Urothelium cell line (cell line): ENCODE measurements around the gene MT1X.
A peak's percentile ranks its signal among the peaks of the same experiment; 100 is the strongest.

Experiments
- DNase-seq: peaks from one replicate; pipeline ENCODE4 v3.0.0; 2011; ENCODE audit warnings: low spot score, mixed read lengths
- FAIRE-seq: peaks from 2 replicates; lab custom pipeline; 2011; peaks lifted over from hg19 to GRCh38; lab: Jason Lieb, UNC

MT1X gene

DNA sequence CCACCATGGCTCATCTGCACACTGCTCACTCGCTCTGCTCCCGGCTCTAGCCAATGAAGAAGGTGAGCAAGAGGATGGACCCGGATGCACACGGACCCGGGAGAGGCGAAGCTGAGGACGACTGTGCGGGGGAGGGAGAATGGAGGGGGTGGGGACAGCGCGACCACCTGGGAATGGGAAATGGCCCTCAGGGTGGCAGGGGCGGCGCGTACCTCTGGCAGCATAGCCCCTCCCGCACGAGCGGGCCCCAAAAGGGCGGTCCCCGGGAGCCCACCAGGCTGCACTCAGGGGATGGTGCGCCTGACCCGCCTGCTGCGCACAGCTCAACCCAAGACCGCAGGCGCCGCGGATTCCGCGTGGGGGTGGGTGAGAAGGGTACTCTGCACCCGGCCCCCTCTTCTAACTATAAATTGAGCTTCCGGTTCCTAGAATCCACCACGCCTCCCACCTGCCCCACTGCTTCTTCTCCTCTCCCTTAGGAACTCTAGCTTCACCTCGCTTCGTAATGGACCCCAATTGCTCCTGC is 6.5 kb upstream of the MT1X start:
- FAIRE-seq = no peak

DNA sequence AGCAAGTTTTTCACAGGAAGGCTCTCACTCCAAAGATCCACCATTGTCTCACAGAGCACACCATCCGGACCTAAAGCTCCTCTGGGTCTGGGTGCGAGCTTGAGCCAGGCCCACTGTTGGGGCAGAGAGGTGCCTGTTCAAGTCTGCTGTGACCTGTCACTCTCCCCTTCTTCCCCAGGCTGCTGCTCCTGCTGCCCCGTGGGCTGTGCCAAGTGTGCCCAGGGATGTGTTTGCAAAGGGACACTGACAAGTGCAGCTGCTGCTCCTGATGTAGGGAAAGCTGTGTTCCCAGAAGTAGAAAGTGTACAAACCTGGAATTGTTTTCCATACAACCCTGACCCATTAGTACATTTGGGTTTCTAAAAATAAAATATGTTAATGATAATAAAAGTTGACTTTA is 4.8 kb upstream of the MT1X start:
- FAIRE-seq = no peak
- DNase-seq = no peak

More for the DNA sequence above, 6.5 kb upstream of the MT1X start:
- no peak for DNase-seq

DNA sequence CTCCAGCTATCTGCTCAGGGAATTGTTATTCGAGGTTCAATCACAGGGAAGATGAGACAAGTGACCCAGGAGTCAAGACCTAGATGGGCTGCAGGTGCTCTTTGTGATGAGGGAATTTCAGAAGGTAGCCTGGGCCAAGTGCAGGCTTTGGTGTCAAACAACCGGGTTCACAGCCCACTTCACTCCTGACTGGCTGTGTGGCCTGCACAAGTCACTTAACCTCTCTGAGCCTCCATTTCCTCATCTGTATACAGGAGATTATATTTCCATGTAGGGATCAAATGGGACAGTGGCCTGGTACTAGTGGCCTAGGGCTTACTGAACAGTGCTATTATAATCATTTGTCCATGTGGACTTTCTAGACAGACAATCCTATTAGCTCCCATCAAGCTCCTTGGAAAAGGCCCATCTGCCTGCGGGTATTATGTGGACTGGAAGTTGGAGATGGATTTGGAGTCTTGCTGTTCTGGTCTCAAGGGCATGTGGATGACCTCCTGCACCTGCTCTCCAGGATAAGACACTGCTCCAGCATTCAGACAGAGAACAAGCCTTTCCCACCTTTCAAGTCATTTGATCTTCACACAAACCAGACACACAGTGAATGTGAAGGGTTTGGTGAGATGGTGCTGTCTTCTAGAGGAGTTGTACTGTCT is 3.1 kb upstream of the MT1X start:
- FAIRE-seq = no peak
- no peak for DNase-seq

- DNase-seq (no peak), FAIRE-seq (no peak)
Measured at GRCh38 chr16:56679818-56680217, 2.5 kb upstream of the MT1X start.

DNA sequence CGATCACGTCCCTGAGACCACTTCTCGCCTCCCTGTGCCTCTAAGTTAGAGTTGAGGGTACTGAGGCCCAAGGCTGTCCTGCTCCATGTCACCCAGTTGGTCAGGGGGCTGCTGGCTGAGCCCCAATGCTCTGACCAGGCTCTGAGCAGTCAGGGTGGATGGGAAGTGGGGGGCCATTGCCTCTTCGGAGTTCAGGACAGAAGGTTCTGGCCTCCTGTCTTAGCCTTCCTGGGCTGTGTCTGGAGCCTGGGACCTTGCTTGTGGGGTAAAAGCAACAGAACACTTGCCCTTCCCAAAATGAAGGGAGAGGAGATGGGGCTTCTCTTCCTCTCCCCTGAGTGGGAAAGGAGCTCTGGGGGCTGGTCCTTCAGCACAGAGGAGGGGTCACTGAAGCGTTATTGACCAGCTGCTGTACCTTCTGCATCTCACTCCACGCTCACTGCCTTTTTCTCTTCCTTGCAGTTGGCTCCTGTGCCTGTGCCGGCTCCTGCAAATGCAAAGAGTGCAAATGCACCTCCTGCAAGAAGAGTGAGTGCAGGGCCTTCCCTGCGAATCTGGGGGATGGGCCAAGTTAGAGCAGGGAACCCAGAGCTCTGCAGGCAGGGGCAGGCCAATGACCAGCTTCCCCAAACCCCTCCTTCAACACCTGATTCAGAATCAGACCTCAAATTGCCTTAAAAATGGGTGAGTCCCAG is 580 bp downstream of the MT1X start:
- DNase-seq (no peak), FAIRE-seq (no peak)

DNA sequence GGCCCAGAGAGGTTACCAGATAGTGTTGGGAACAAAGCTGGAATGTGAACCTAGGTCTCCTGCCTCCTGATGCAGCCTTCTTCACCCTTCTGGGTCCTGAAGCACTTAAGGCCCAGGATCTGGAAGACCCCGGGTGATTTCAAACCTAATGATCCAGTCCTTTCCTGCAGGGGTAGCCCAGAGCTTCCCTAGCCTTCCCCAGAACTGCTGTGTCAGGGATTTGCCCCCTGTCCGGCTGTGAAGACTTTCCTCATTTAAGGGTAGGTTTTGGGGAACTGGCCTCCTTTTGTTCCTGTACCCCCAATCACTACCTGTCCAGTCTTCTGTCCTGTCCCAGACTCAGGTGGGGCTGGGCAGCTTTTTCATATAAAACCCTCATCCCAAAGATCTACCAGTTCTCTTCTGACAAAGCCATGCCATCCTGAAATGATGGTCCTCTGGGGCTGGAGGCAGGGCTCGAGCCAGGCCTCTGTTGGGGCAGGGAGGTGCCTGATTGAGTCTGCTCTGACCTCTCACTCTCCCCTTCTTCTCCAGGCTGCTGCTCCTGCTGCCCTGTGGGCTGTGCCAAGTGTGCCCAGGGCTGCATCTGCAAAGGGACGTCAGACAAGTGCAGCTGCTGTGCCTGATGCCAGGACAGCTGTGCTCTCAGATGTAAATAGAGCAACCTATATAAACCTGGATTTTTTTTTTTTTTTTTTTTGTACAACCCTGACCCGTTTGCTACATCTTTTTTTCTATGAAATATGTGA is 1.3 kb downstream of the MT1X start:
- FAIRE-seq = no peak

DNA sequence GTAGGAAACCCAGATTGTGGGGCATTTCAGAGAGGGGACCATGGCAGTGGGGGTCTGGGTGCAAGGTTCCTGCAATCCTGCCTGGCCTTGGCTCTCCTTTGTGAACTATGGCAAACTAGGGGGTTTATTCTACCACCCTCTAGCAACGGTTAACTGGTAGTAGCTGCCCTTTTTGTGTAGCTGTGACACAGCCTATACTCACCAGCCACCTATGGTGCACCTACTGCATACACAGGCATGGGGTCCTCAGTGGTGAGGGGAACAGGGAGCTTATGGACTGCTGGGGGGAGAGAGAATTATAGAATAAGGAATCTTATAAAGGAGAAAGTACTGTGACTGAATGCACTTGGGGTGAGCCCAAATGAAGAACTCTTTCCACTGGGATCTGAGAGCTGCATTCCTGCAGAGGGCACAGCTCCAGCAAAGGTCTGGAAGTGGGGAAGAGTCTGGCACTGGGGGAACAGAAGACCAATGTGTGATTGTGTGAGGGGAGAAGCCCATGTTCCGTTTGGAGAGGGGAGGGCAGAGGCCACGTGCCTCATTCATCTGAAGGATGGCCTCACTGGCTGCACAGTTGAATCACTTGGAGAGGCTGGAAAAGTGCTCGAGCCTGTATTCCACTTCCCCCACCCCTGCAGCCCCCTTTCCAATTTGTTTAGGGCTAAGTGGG is 2.1 kb downstream of the MT1X start:
- FAIRE-seq = no peak
- no peak for DNase-seq

More for the DNA sequence above, 1.3 kb downstream of the MT1X start:
- DNase-seq = no peak

- FAIRE-seq = no peak
- DNase-seq = no peak
Measured at GRCh38 chr16:56684926-56685590, 2.8 kb downstream of the MT1X start.

DNA sequence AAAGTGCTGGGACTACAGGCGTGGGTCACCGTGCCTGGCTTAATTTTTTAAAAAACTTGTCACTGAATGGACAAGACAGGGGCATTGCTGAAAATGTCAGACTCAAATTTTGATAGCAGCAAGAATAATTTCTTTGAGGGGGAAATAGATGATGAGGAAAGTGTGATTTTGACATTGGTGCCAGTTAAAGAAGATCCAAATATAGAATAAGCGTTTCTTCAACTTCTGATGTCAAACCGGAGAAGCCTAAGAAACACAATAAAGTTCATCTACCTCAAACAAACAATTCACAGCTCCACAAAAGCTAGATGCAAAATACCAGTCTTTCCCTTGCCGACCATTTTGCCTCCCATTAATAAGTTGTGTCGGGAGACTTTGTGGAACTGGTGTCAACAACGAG is 4.5 kb downstream of the MT1X start:
- DNase-seq = no peak
- no peak for FAIRE-seq

- DNase-seq (no peak), FAIRE-seq (no peak)
Measured at GRCh38 chr16:56688762-56689161, 6.5 kb downstream of the MT1X start.

DNA sequence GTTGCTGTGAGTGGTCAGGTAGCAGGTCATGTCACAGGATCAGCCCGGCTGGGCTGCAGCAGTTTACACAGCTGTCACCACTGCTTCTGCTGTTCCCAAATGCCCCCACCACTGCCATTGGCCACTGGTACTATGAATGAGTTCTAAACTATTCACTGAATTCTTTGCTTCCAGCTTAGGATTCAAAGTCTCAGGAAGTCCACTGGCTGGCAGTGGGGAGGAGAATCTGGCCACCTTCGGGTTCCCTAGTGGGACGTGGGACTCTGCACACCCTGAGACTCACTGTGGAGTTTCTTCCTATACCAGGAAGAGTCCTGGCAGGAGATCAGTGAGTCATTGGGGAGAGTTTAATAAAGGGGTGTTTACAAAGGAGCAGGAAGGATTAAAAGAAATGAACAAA is 6.9 kb downstream of the MT1X start:
- no peak for DNase-seq
- no peak for FAIRE-seq

DNA sequence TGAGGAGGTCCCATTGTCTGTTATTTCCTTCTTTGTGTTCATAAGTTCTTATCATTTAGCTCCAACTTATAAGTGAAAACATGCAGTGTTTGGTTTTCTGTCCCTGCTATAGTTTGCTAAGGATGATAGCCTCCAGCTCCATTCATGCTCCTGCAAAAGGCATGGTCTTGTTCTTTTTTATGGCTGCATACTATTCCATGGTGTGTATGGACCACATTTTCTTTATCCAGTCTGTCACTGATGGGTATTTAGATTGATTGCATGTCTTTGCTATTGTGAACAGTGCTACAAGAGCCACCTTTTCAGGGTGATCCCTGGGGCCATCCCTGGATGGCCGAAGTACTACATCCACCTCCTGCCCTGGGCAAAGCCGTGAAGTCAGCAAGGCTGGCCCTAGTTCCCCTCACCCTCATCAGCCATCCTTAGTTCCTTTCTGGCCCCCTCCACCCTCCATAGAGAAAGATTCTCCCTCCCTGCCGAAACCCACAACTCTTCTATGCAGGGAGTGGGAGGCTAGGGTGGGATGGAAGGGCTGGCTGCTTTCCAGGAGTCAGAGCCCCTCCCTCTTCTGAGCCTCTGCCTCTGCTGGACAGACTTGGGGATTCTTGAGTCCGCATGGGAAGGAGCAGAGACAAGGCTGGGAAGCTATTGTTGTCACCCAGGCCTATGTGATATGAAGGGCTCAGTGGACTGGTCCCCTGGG is 8.3 kb downstream of the MT1X start:
- FAIRE-seq (no peak), DNase-seq (no peak)

DNA sequence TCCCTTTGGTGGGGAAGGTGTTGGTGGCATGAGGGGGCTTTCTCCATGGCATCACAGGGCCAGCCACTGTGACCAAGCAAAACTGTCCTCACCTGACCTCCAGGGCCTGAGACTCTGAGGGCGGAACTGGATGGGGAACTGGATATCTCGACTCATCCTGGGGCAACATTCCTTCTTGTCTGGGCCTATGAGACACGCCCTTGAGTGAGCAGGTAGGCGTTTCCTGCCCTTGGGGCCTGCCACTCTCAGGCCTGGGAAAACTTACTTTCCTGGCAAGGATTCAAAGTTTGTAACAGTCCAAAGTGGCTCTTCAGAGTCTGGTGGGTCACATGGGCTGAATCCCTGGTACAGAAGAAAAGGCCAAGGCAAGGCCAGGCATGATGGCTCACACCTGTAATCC is 9.6 kb downstream of the MT1X start:
- FAIRE-seq = no peak
- DNase-seq = peak; percentile 81

GRCh38 chr16:56695246-56695645 is 13.0 kb downstream of the MT1X start:
- DNase-seq (no peak), FAIRE-seq (no peak)

DNA sequence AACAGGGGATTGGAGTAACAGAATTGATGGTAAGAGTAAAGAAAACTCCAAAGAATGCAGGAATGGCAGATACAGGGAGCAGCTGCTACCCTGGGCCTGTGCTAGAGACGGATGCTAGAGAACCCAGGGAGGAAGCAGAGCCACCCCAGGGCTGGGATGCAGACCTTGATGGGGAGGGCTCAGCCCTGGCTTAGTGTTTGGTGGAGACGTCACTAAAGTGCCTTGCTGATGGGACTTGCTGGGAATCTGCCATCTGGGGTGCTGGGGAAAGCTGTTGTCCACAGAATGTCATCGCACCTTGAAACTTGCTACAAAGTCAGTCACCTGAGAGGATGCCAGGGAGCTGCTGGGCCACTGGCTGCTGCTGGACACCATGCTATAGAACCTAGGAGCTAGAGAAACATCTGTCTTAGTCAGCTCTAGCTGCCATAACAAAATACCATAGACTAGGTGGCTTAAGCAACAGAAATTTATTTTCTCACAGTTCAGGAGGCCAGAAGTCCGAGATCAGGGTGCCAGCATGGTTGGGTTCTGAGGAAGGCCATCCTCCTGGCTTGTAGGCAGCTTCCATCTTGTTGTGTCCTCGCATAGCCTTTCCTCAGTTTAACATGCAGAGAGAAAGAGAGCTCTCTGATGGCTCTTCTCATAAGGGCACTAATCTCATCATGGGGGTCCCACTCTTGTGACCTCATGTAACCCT is 15.3 kb downstream of the MT1X start:
- FAIRE-seq (no peak), DNase-seq (no peak)

DNA sequence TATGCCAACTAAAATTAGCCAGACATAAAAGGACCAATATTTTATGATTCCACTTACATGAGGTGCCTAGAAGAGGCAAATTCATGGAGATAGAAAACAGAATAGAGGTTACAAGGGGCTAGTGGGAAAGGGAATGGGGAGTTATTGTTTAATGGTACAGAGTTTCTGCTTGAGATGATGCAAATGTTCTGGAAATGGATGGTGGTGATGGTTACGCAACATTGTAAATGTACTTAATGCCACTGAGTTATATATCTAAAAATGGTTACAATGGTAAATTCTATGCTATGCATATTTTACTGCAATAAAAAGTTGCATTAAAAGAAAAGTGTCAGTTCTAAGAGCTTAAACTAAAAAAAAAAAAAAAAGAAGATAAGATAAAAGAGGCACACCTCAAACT is 17.9 kb downstream of the MT1X start:
- FAIRE-seq = no peak
- DNase-seq = no peak

- FAIRE-seq = no peak
- DNase-seq = no peak
Measured at GRCh38 chr16:56700631-56701030, 18.4 kb downstream of the MT1X start.

DNA sequence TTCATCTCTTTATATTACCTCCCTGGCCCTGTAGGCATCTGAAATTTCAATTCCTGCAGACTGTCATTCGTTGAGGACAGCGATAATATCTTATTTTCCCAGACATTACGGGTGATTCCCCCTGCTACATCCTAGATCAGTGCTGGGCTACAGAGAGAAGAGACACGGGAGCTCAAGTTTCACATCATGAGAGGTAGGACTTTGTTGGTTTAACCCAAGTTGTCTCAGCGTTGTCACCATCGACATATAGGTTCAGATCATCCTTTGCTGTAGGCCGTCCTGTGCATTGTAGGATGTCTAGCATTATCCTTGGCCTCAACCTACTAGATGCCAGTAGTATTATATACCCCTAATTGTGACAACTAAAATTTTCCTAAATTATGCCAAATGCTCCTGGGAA is 19.3 kb downstream of the MT1X start:
- peak; percentile 23 for FAIRE-seq

DNA sequence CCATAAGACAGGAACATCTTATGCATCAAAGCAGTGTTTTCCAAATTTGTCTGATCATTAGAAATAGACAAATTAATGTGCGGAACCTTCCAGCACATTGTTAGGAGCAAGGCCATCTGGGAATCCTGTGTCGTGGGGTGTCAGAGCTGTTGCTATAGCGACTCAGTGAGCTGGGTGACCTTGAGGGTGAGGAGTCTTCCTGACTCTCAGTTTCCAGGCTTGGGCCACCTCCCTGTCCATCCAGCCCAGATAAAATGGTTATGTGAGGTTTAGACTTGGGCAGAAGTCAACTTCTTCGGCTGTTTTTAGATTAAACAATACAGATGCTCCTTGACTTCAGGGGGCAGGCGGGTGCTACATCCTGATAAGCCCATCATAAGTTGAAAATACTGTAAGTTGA is 20.6 kb downstream of the MT1X start:
- FAIRE-seq = no peak
- DNase-seq = no peak

More for the DNA sequence above, 19.3 kb downstream of the MT1X start:
- DNase-seq = no peak
